HL-60 (cell line): ENCODE measurements around the gene DAAM2.

ENCODE experiments used
- DNase-seq, 2 experiments: peaks; one replicate each; pipeline ENCODE4 v3.0.0-alpha.2; 2010 to 2020; ENCODE audit warnings: low read depth in 1 of 2, low spot score in 1 of 2
- H3K27ac ChIP-seq: fragments of 250-450 bp; sonication (Bioruptor Pico); replicated peaks from 2 replicates; pipeline ENCODE4 v1.5.1; 2020; ENCODE audit warnings: mild to moderate bottlenecking, moderate library complexity
- H3K27me3 ChIP-seq: fragments of 250-450 bp; sonication (Bioruptor Pico); 2 replicates; pipeline ENCODE4 v1.5.1; 2021; ENCODE audit warnings: mild to moderate bottlenecking, moderate library complexity; ENCODE audit not compliant: insufficient read depth, poor library complexity, severe bottlenecking
- H3K4me3 ChIP-seq: replicated peaks from 2 replicates; pipeline ENCODE4 v1.5.1; 2011; ENCODE audit warnings: mild to moderate bottlenecking, control low read depth, low read length; ENCODE audit not compliant: insufficient read depth
- CTCF ChIP-seq: IDR thresholded peaks from one replicate; pipeline ENCODE4 v1.5.1; 2011; ENCODE audit warnings: low read length, control low read depth, inconsistent platforms; ENCODE audit not compliant: insufficient read depth
- GABPA ChIP-seq: IDR thresholded peaks from 2 replicates; pipeline ENCODE4 v1.6.1; 2012; ENCODE audit warnings: low read depth
- POLR2AphosphoS5 ChIP-seq: IDR thresholded peaks from 2 replicates; pipeline ENCODE4 v1.6.1; 2012; ENCODE audit warnings: low read depth
- REST ChIP-seq: IDR thresholded peaks from 2 replicates; pipeline ENCODE4 v1.6.1; 2012; ENCODE audit warnings: low read depth; ENCODE audit not compliant: insufficient replicate concordance
- SPI1 ChIP-seq: IDR thresholded peaks from 2 replicates; pipeline ENCODE4 v1.6.1; 2012; ENCODE audit warnings: low read depth, mild to moderate bottlenecking, borderline replicate concordance

The DAAM2 gene

GRCh38 chr6:39901116-39901655 lies 109.0 kb downstream of the DAAM2 start:
- Histone ChIP-seq H3K27me3 (no peaks in the 10 kb centered on the region), H3K4me3 (no peak overlapping the region), H3K27ac (no peak overlapping the region)
- TF ChIP-seq GABPA (no peak), CTCF (no peak), SPI1 (no peak), REST (no peak), POLR2AphosphoS5 (no peak)
- DNase-seq = no peak

- Histone ChIP-seq H3K4me3 (no peak overlapping the region), H3K27me3 (no peaks in the 10 kb centered on the region), H3K27ac (no peak overlapping the region)
- no peak for TF ChIP-seq GABPA
- TF ChIP-seq POLR2AphosphoS5 = no peak
- no peak for TF ChIP-seq SPI1
- DNase-seq = no peak
These were observed 109.5 kb downstream of the DAAM2 start for GRCh38 chr6:39901670-39902069.

GRCh38 chr6:39902136-39902535 lies 110.0 kb downstream of the DAAM2 start:
- Histone ChIP-seq H3K27ac (no peak overlapping the region), H3K27me3 (no peaks in the 10 kb centered on the region), H3K4me3 (no peak overlapping the region)
- DNase-seq = no peak
- TF ChIP-seq REST (no peak), CTCF (no peak), POLR2AphosphoS5 (no peak), SPI1 (no peak), GABPA (no peak)

GRCh38 chr6:39902786-39903465 lies 110.8 kb downstream of the DAAM2 start:
- no peak for TF ChIP-seq GABPA
- TF ChIP-seq CTCF = no peak
- TF ChIP-seq SPI1 = no peak
- no peak for TF ChIP-seq REST
- TF ChIP-seq POLR2AphosphoS5 = no peak
- no peak for DNase-seq
- no peak overlapping the region for H3K4me3 ChIP-seq
- H3K27me3 ChIP-seq = no peaks in the 10 kb centered on the region
- H3K27ac ChIP-seq = no peak overlapping the region
